Suprapubic skin (tissue), 4 donors: ENCODE results near the gene ZNF391. TPM values are rescaled to one million over a fixed set of nuclear protein-coding genes. Genes with fewer than 3 reads are reported as not detected.

ENCODE experiments used
- DNase-seq, 2 donors: peaks; one replicate each; pipeline ENCODE4 v3.0.0-alpha.2; 2019; ENCODE audit warnings: low spot score in 2 of 2
- H3K27ac ChIP-seq: fragments of 200-600 bp; sonication (generic); one replicate; pipeline ENCODE4 v1.5.1; 2019
- H3K27me3 ChIP-seq: fragments of 200-600 bp; sonication (generic); one replicate; pipeline ENCODE4 v1.5.1; 2019
- H3K36me3 ChIP-seq: fragments of 200-600 bp; sonication (generic); one replicate; pipeline ENCODE4 v1.5.1; 2019
- H3K4me1 ChIP-seq: fragments of 200-600 bp; sonication (generic); one replicate; pipeline ENCODE4 v1.5.1; 2019
- H3K4me3 ChIP-seq: fragments of 200-600 bp; sonication (generic); one replicate; pipeline ENCODE4 v1.5.1; 2019; ENCODE audit warnings: mild to moderate bottlenecking
- H3K9me3 ChIP-seq: fragments of 200-600 bp; sonication (generic); one replicate; pipeline ENCODE4 v1.5.1; 2019
- EP300 ChIP-seq: sonication (generic); formaldehyde crosslinking; IDR thresholded peaks from one replicate; pipeline ENCODE4 v1.6.1; 2017; ENCODE audit warnings: antibody characterized with exemption
- POLR2A ChIP-seq, 2 donors: fragments of 450-650 bp; IDR thresholded peaks; one replicate each; pipeline ENCODE4 v1.6.1; 2017; ENCODE audit warnings: antibody characterized with exemption in 2 of 2, mild to moderate bottlenecking in 2 of 2, moderate library complexity in 2 of 2
- POLR2AphosphoS5 ChIP-seq, 3 donors: sonication (generic); formaldehyde crosslinking; IDR thresholded peaks; one replicate each; pipeline ENCODE4 v1.6.1; 2017; ENCODE audit warnings: antibody characterized with exemption in 3 of 3
- WGBS: methylation state at CpG from one replicate; pipeline ENCODE4 v1.1.5; 2018; 5-methylcytosine and 5-hydroxymethylcytosine counted together
- total RNA-seq, 4 donors: library from RNA; depleted of rRNA; stranded (reverse); fragments of >200 nt; gene quantifications; one replicate each; pipeline ENCODE4 v1.1.0, GENCODE V29; 2016
- TF ChIP-seq, protein P1 (sequence below), 2 donors: fragments of 200-600 bp in 1 of 2; fragments of 450-650 bp in 1 of 2; sonication (generic) in 1 of 2; IDR thresholded peaks; one replicate each; pipeline ENCODE4 v1.5.1; 2016 to 2019; ENCODE audit warnings: antibody characterized with exemption in 2 of 2, mild to moderate bottlenecking in 1 of 2, moderate library complexity in 1 of 2

ZNF391 gene
- total RNA-seq, 4 donors from 2014 or later = 0.23 to 1.8 (median 1.5) TPM

DNA sequence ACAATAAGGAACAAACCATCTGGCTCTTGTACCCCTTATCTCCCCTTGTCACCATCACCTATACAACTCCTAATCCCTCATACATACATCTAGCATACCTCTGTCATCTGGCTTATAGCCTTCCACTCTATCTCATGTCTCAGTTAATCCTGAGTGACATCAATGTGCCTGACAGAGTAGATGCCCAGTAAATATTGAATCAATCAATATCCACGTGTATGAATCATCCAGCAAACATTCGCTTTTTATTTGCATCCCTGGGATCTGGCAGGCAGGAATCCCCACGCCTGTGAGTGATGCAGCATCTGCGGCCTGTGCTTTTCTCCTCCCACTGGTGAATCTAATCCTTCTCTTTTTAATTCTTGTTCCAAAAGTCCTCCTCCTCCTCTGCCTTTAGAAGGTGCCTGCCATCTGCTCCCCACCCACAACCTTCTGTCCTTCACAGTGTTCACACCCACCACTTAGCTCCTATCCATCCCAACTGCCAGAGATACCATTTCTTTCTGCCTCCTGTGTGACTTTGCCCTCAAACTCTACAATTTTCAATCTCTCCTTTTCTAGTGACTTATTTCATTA, 37.6 kb downstream of the ZNF391 start:
- 65% methylated on average over 4 of the region's 4 CpGs for WGBS
- DNase-seq = no peak
- no peaks in the 10 kb centered on the region for H3K9me3 ChIP-seq

DNA sequence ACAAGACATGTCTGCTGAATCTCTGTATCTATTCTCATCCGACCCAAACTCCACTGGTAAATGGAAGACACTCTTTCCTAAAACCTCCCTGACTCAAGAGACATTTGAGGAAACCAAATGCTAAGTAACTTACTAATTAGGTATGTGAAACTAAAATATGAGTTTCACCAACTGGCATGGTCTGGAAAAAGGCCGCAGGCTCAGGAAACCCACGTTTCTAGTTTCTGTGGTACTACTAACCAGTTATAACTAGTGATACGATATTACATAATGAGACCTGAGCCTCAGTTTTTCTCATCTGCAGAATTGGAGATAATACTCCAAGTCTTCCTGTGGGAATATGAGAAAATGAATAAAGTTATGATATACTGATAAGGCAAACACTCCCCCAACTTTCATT, 39.9 kb downstream of the ZNF391 start:
- H3K9me3 ChIP-seq = no peaks in the 10 kb centered on the region
- no peak for DNase-seq
- 83% methylated on average over 4 of the region's 4 CpGs for WGBS

More for the DNA sequence above, 37.6 kb downstream of the ZNF391 start:
- Histone ChIP-seq H3K4me3 (no peak overlapping the region), H3K27me3 (no peaks in the 10 kb centered on the region), H3K36me3 (no peaks in the 10 kb centered on the region), H3K27ac (no peak overlapping the region), H3K4me1 (no peaks in the 10 kb centered on the region)
- no peak for TF ChIP-seq EP300
- TF ChIP-seq POLR2A (IDR thresholded peaks at IDR 0.05) = no peak
- TF ChIP-seq POLR2AphosphoS5 (IDR thresholded peaks at IDR 0.05) = no peak
- TF ChIP-seq, protein P1, sequence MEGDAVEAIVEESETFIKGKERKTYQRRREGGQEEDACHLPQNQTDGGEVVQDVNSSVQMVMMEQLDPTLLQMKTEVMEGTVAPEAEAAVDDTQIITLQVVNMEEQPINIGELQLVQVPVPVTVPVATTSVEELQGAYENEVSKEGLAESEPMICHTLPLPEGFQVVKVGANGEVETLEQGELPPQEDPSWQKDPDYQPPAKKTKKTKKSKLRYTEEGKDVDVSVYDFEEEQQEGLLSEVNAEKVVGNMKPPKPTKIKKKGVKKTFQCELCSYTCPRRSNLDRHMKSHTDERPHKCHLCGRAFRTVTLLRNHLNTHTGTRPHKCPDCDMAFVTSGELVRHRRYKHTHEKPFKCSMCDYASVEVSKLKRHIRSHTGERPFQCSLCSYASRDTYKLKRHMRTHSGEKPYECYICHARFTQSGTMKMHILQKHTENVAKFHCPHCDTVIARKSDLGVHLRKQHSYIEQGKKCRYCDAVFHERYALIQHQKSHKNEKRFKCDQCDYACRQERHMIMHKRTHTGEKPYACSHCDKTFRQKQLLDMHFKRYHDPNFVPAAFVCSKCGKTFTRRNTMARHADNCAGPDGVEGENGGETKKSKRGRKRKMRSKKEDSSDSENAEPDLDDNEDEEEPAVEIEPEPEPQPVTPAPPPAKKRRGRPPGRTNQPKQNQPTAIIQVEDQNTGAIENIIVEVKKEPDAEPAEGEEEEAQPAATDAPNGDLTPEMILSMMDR (IDR thresholded peaks at IDR 0.05) = no peak

DNA sequence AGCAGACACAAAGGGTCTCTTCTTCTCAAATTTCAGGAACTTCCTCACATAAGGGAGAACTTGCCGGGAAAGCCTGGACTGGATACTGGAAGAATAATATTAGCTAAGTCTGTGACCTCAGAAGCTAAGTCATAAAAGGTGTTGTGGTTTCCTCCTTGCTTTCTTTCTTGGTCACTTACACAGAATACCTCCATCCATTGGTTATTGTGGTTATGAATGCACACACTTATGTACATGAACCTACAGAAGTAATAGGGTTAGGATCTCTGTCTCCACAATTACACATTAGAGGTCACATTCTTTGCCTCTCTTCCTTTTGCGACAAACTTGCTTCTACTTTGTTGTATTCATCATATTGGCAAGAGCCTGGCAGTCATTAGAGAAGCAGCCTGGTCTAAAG, 40.4 kb downstream of the ZNF391 start:
- H3K4me1 ChIP-seq = no peaks in the 10 kb centered on the region
- no peak overlapping the region for H3K27ac ChIP-seq
- no peaks in the 10 kb centered on the region for H3K27me3 ChIP-seq
- no peak for DNase-seq
- 93% methylated on average over 2 of the region's 2 CpGs for WGBS
- no peak overlapping the region for H3K4me3 ChIP-seq
- H3K36me3 ChIP-seq = no peaks in the 10 kb centered on the region
- no peak for TF ChIP-seq POLR2A (IDR thresholded peaks at IDR 0.05)
- TF ChIP-seq, protein P1 (IDR thresholded peaks at IDR 0.05) = no peak
- TF ChIP-seq POLR2AphosphoS5 (IDR thresholded peaks at IDR 0.05) = no peak
- H3K9me3 ChIP-seq = peaks cover 3% of the 10 kb centered on the region

More for the DNA sequence above, 39.9 kb downstream of the ZNF391 start:
- no peak overlapping the region for H3K4me3 ChIP-seq
- no peaks in the 10 kb centered on the region for H3K36me3 ChIP-seq
- H3K27ac ChIP-seq = no peak overlapping the region
- TF ChIP-seq EP300 (no peak), POLR2A (IDR thresholded peaks at IDR 0.05) (no peak), POLR2AphosphoS5 (IDR thresholded peaks at IDR 0.05) (no peak)
- TF ChIP-seq, protein P1 (IDR thresholded peaks at IDR 0.05) = no peak
- H3K27me3 ChIP-seq = no peaks in the 10 kb centered on the region
- no peaks in the 10 kb centered on the region for H3K4me1 ChIP-seq

DNA sequence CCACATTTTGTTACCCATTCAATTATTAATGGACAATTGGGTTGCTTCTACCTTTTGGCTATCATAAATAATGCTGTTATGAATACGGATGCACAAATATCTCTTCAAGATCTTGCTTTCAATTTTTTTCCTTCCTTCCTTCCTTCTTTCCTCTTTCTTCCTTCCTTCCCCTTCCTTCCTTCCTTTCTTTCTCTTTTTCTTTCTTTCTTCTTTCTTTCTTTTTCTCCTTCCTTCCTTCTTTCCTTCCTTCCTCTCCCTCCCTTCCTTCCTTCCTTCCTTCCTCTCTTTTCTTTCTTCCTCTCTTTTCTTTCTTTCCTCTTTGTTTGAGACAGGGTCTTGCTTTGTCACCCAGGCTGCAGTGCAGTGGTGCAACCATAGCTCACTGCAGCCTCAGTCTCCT, 45.2 kb downstream of the ZNF391 start:
- Histone ChIP-seq H3K36me3 (no peaks in the 10 kb centered on the region), H3K9me3 (peaks cover 5% of the 10 kb centered on the region), H3K27me3 (no peaks in the 10 kb centered on the region), H3K27ac (no peak overlapping the region), H3K4me3 (no peak overlapping the region), H3K4me1 (no peaks in the 10 kb centered on the region)
- WGBS = 95% methylated on average over 1 of the region's 1 CpG
- TF ChIP-seq, protein P1 (IDR thresholded peaks at IDR 0.05) = no peak
- TF ChIP-seq EP300 (no peak), POLR2A (IDR thresholded peaks at IDR 0.05) (no peak), POLR2AphosphoS5 (IDR thresholded peaks at IDR 0.05) (no peak)
- no peak for DNase-seq

DNA sequence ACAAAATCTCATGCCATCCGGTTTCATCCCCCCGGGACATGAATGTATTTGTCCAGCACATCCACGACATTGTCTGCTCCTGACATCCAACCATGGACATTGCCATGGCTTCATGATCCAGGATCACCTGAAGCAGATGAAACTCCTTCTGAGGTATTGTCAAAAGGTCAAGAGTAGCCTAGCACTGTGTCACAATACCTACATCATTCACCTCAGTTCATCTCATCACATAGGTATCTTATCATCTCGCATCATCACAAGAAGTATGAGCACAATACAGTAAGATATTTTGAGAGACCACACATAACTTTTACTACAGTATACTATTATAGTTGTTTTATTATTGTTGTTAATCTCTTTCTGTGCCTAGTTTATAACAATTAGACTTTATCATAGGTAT, 50.8 kb downstream of the ZNF391 start:
- H3K9me3 ChIP-seq = no peaks in the 10 kb centered on the region
- 93% methylated on average over 4 of the region's 4 CpGs for WGBS
- no peaks in the 10 kb centered on the region for H3K27me3 ChIP-seq
- DNase-seq = no peak
- no peak overlapping the region for H3K4me3 ChIP-seq
- no peaks in the 10 kb centered on the region for H3K36me3 ChIP-seq
- no peak overlapping the region for H3K27ac ChIP-seq
- H3K4me1 ChIP-seq = no peaks in the 10 kb centered on the region
- TF ChIP-seq POLR2A (IDR thresholded peaks at IDR 0.05) (no peak), EP300 (no peak)

DNA sequence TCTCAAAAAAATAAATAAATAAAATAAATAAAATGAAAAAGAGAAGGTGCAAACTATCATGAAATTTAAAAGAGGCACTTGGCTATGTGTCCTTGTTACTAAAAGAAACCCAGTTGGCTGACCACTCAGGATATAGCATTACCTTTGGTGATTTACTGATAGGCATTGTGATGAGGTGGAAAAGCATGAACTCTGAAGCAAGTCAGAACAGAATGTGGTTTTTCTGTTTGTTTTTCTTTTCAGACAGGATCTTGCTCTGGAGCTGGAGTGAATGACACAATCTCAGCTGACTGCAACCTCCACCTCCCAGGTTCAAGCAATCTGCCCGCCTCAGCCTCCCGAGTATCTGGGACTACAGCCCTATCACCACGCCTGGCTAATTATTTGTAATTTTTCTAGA, 52.4 kb downstream of the ZNF391 start:
- Histone ChIP-seq H3K36me3 (no peaks in the 10 kb centered on the region), H3K27ac (no peak overlapping the region), H3K4me1 (no peaks in the 10 kb centered on the region), H3K9me3 (peaks cover 7% of the 10 kb centered on the region), H3K27me3 (no peaks in the 10 kb centered on the region), H3K4me3 (no peak overlapping the region)
- no peak for DNase-seq
- TF ChIP-seq POLR2A (IDR thresholded peaks at IDR 0.05) (no peak), POLR2AphosphoS5 (IDR thresholded peaks at IDR 0.05) (no peak), EP300 (no peak)
- TF ChIP-seq, protein P1 (IDR thresholded peaks at IDR 0.05) = no peak
- whole genome bisulfite sequencing = 86% methylated on average over 3 of the region's 3 CpGs
